ENCODE measurements around the gene CAMK1D. TPM values are rescaled to one million over a fixed set of nuclear protein-coding genes. Genes with fewer than 3 reads are reported as not detected.

CAMK1D gene
- total and polyA plus RNA-seq, 2 donors (not counting 3 experiments of a cell fraction or from before 2014, with no cell fraction given): 0.37 to 4.2 TPM

GRCh38 chr10:12667052-12667451 lies 317.7 kb downstream of the CAMK1D start:
- TF ChIP-seq FOS (IDR thresholded peaks at IDR 0.05; ENCODE audit: borderline replicate concordance, insufficient read depth, low read length): no peak
- no peak for TF ChIP-seq MYC (IDR thresholded peaks at IDR 0.05; ENCODE audit: low read depth, low read length)
- no peak for TF ChIP-seq JUN (IDR thresholded peaks at IDR 0.05; ENCODE audit: borderline replicate concordance, insufficient read depth, insufficient read length, low read depth)
- no peak for TF ChIP-seq EZH2 (IDR thresholded peaks at IDR 0.05; ENCODE audit: borderline replicate concordance, low read depth, low read length, severe bottlenecking)
- no peak for TF ChIP-seq GATA2 (IDR thresholded peaks at IDR 0.05; ENCODE audit: insufficient read depth, insufficient read length, low read depth, low read length)
- no peak for TF ChIP-seq MAX (IDR thresholded peaks at IDR 0.05; ENCODE audit: insufficient read depth, insufficient read length)
- no peak for TF ChIP-seq POLR2AphosphoS5 (IDR thresholded peaks at IDR 0.05; ENCODE audit: insufficient read depth, low read depth, low read length)
- TF ChIP-seq POLR2A (IDR thresholded peaks at IDR 0.05; ENCODE audit: low read depth, low read length): no peak
- no peak for TF ChIP-seq CTCF (IDR thresholded peaks at IDR 0.05; ENCODE audit: extremely low read depth in 1 of 2, insufficient read depth in 1 of 2, low read depth in 1 of 2, low read length in 2 of 2)
- no peak overlapping the region for H3K4me3 ChIP-seq (replicated peaks in 1 of 3; ENCODE audit: insufficient read depth in 1 of 3, low read depth in 1 of 3, low read length in 3 of 3)
- POLR2A ChIA-PET: no interaction called here
- H3K79me2 ChIP-seq (ENCODE audit: control insufficient read depth, insufficient read depth, low read length): no peaks in the 10 kb centered on the region
- H2AFZ ChIP-seq (ENCODE audit: low read depth, low read length): no peak overlapping the region
- dilution Hi-C loops (cut with MboI; ENCODE audit: extremely low pct_ligation_motif_present, low sequenced_read_pairs) (no loop called here), intact Hi-C loops (cut with micrococcal nuclease) (no loop called here)
- no peak for DNase-seq (ENCODE audit: low read depth, low spot score)
- no peaks in the 10 kb centered on the region for H3K4me1 ChIP-seq (ENCODE audit: control insufficient read depth, extremely low read depth, insufficient read depth, low read length)
- no peak overlapping the region for H3K27ac ChIP-seq (ENCODE audit: insufficient read depth, low read depth, low read length)
- H3K9ac ChIP-seq (replicated peaks; ENCODE audit: extremely low read depth, insufficient read depth, low read length): no peak overlapping the region
- H3K9me1 ChIP-seq (replicated peaks; ENCODE audit: control insufficient read depth, extremely low read depth, insufficient read depth, low read length): no peaks in the 10 kb centered on the region
- CTCF ChIA-PET: interaction anchor here (3.4 kb wide), 1 partner anchor 11 kb away, joined by 16 read pairs; no protein-coding TSS in a partner anchor
- H4K20me1 ChIP-seq (replicated peaks; ENCODE audit: control insufficient read depth, extremely low read depth, insufficient read depth, low read length): no peaks in the 10 kb centered on the region
- no TSS peak for BruUV-seq (replicated peaks)
- FAIRE-seq: no peak
- H3K9me3 ChIP-seq (replicated peaks; ENCODE audit: control insufficient read depth, insufficient read depth, low read length): no peaks in the 10 kb centered on the region
- no peak overlapping the region for H3K4me2 ChIP-seq (ENCODE audit: insufficient read depth, low read length)
- H3K36me3 ChIP-seq (ENCODE audit: control insufficient read depth in 2 of 2, extremely low read depth in 1 of 2, insufficient read depth in 2 of 2, low read length in 2 of 2): no peaks in the 10 kb centered on the region
- peaks cover 0 to 2% of the 10 kb centered on the region in 2 experiments for H3K27me3 ChIP-seq (ENCODE audit: control insufficient read depth in 2 of 2, insufficient read depth in 2 of 2, low read length in 2 of 2)

Measured in endothelial cell of umbilical vein (primary cell).